ENCODE data around the gene HINFP. TPM values are rescaled to one million over a fixed set of nuclear protein-coding genes. Genes with fewer than 3 reads are reported as not detected.

HINFP gene
- total RNA-seq, 1 donor from 2014 or later, result 22.1 TPM

GRCh38 chr11:119109843-119110242 lies 11.5 kb upstream of the HINFP start:
- Histone ChIP-seq H3K36me3 (peaks cover 0 to 39% of the 10 kb centered on the region in 2 donors), H3K4me3 (no peak overlapping the region), H3K27me3 (no peaks in the 10 kb centered on the region), H3K4me1 (peaks cover 35% of the 10 kb centered on the region), H3K9me3 (no peaks in the 10 kb centered on the region), H3K27ac (no peak overlapping the region)
- TF ChIP-seq POLR2AphosphoS5 (IDR thresholded peaks at IDR 0.05; ENCODE audit: insufficient read depth in 1 of 2, low read depth in 1 of 2) (no peak), POLR2A (IDR thresholded peaks at IDR 0.05) (no peak)
- TF ChIP-seq, protein P1, sequence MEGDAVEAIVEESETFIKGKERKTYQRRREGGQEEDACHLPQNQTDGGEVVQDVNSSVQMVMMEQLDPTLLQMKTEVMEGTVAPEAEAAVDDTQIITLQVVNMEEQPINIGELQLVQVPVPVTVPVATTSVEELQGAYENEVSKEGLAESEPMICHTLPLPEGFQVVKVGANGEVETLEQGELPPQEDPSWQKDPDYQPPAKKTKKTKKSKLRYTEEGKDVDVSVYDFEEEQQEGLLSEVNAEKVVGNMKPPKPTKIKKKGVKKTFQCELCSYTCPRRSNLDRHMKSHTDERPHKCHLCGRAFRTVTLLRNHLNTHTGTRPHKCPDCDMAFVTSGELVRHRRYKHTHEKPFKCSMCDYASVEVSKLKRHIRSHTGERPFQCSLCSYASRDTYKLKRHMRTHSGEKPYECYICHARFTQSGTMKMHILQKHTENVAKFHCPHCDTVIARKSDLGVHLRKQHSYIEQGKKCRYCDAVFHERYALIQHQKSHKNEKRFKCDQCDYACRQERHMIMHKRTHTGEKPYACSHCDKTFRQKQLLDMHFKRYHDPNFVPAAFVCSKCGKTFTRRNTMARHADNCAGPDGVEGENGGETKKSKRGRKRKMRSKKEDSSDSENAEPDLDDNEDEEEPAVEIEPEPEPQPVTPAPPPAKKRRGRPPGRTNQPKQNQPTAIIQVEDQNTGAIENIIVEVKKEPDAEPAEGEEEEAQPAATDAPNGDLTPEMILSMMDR (IDR thresholded peaks at IDR 0.05), result no peak
- intact Hi-C loops (cut with DNase I), result loop anchor here (10.0 kb wide), 1 partner anchor 225 kb away; the partner anchor contains the start of gene RNF26
- no peak for DNase-seq (ENCODE audit: extremely low spot score in 2 of 2)

DNA sequence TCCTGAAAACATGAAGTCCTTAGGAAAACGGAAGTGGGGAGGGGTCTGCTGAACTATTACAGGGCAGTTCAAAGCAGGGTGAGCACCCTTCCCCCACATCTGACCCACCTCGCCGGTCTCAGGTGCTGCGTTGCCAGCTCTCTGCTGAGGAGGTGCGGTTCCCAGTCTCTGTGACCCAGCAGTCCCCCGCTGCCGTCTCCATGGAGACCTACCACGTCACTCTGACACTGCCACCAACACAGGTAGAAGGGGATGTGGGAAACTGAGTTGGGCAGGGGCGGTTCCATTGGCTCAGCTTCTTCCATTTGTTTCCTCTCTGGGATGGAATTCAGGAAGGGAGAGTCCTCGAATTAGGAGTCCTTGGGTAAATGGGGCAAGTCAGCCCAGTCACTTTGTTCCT lies 10.9 kb upstream of the HINFP start:
- Histone ChIP-seq H3K36me3 (peaks cover 0 to 39% of the 10 kb centered on the region in 2 donors), H3K9me3 (no peaks in the 10 kb centered on the region), H3K4me3 (no peak overlapping the region), H3K27me3 (no peaks in the 10 kb centered on the region), H3K27ac (no peak overlapping the region), H3K4me1 (peaks cover 35% of the 10 kb centered on the region)
- no peak for DNase-seq (ENCODE audit: extremely low spot score in 2 of 2)
- intact Hi-C loops (cut with DNase I), result no loop called here
- TF ChIP-seq, protein P1 (IDR thresholded peaks at IDR 0.05), result no peak

- TF ChIP-seq, protein P1 (IDR thresholded peaks at IDR 0.05), result no peak
- no peak for TF ChIP-seq POLR2A (IDR thresholded peaks at IDR 0.05)
- TF ChIP-seq POLR2AphosphoS5 (IDR thresholded peaks at IDR 0.05; ENCODE audit: insufficient read depth in 1 of 2, low read depth in 1 of 2), result no peak
- H3K9me3 ChIP-seq, result no peaks in the 10 kb centered on the region
- H3K36me3 ChIP-seq, result peaks cover 0 to 39% of the 10 kb centered on the region in 2 donors
- intact Hi-C loops (cut with DNase I), result no loop called here
- H3K4me1 ChIP-seq, result peaks cover 30% of the 10 kb centered on the region
- peak in 1 of 2 donors; percentile 81 for DNase-seq (ENCODE audit: extremely low spot score in 2 of 2)
- no peaks in the 10 kb centered on the region for H3K27me3 ChIP-seq
- H3K27ac ChIP-seq, result no peak overlapping the region
- H3K4me3 ChIP-seq, result no peak overlapping the region
Observed at GRCh38 chr11:119111361-119111925, 9.9 kb upstream of the HINFP start.

DNA sequence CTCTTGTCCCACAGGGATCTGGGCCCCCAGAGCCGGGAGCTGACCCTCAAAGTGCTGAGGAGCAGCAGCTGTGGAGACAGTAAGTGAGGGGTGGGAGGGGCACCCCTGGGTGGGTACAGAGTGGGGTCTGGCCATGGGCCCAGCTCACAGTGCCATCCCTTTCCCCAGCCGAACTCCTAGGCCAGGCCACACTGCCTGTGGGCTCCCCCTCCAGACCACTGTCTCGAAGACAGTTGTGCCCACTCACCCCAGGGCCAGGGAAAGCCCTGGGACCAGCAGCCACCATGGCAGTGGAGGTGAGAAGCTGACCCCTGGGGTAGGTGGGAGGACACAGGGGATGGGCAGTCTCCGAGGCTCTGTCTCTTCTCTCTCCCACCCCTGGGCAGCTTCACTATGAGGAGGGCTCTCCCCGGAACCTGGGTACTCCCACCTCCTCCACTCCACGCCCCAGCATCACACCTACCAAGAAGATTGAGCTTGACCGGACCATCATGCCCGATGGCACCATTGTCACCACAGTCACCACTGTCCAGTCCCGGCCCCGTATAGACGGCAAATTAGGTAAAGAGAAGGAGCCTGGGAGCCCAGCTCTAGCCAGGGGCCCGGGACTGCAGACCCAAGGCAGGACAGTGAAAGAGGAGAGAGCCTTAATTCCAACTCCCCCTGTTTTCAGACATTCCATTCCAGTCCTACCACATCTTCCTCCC lies 8.9 kb upstream of the HINFP start:
- H3K36me3 ChIP-seq, result peaks cover 0 to 39% of the 10 kb centered on the region in 2 donors
- TF ChIP-seq POLR2A (IDR thresholded peaks at IDR 0.05) (no peak), POLR2AphosphoS5 (IDR thresholded peaks at IDR 0.05; ENCODE audit: insufficient read depth in 1 of 2, low read depth in 1 of 2) (no peak)
- TF ChIP-seq, protein P1 (IDR thresholded peaks at IDR 0.05), result no peak
- DNase-seq (ENCODE audit: extremely low spot score in 2 of 2), result peak in 1 of 2 donors; percentile 76

GRCh38 chr11:119113716-119114115 lies 7.7 kb upstream of the HINFP start:
- Histone ChIP-seq H3K27me3 (no peaks in the 10 kb centered on the region), H3K4me1 (peaks cover 16% of the 10 kb centered on the region), H3K27ac (no peak overlapping the region), H3K36me3 (peaks cover 0 to 39% of the 10 kb centered on the region in 2 donors), H3K4me3 (no peak overlapping the region), H3K9me3 (no peaks in the 10 kb centered on the region)
- DNase-seq (ENCODE audit: extremely low spot score in 2 of 2), result peak in 1 of 2 donors; percentile 70
- TF ChIP-seq, protein P1 (IDR thresholded peaks at IDR 0.05), result no peak
- TF ChIP-seq POLR2AphosphoS5 (IDR thresholded peaks at IDR 0.05; ENCODE audit: insufficient read depth in 1 of 2, low read depth in 1 of 2), result no peak
- no peak for TF ChIP-seq POLR2A (IDR thresholded peaks at IDR 0.05)
- intact Hi-C loops (cut with DNase I), result no loop called here

More for the DNA sequence above, 8.9 kb upstream of the HINFP start:
- H3K9me3 ChIP-seq, result no peaks in the 10 kb centered on the region
- H3K27ac ChIP-seq, result no peak overlapping the region
- peaks cover 25% of the 10 kb centered on the region for H3K4me1 ChIP-seq
- no peaks in the 10 kb centered on the region for H3K27me3 ChIP-seq
- intact Hi-C loops (cut with DNase I), result no loop called here
- no peak overlapping the region for H3K4me3 ChIP-seq
